Activated B cell treated with CpG ODN at 0.5 μM for 24 hours (primary cell): Measurements from ENCODE around the gene HDAC10. TPM values are rescaled to one million over a fixed set of nuclear protein-coding genes. Genes with fewer than 3 reads are reported as not detected.

Source experiments
- ATAC-seq: fragments of 200-7000 bp; cut with Tn5 transposase; one replicate; pipeline ENCODE4 v1.10.0; 2021; ENCODE audit warnings: low read depth, mild to moderate bottlenecking, moderate library complexity
- CTCF ChIA-PET: fragments of 350-600 bp; sonication (Branson Sonifier 250); formaldehyde crosslinking; loops from one replicate; lab custom pipeline; 2021; ENCODE audit warnings: antibody characterized with exemption; lab: Charles Lee
- POLR2A ChIA-PET: fragments of 350-600 bp; sonication (Branson Sonifier 250); formaldehyde crosslinking; loops from one replicate; lab custom pipeline; 2021; ENCODE audit warnings: antibody characterized with exemption; lab: Charles Lee
- DNase-seq: peaks from one replicate; pipeline ENCODE4 v3.0.0; 2022
- H3K27ac Mint-ChIP-seq: one replicate; pipeline ENCODE4 v1.8.0; 2020; ENCODE audit warnings: mixed read lengths
- H3K27me3 Mint-ChIP-seq: one replicate; pipeline ENCODE4 v1.8.0; 2021; ENCODE audit warnings: mixed read lengths
- H3K36me3 Mint-ChIP-seq: one replicate; pipeline ENCODE4 v1.8.0; 2021; ENCODE audit warnings: low read depth, mixed read lengths
- H3K4me1 Mint-ChIP-seq: one replicate; pipeline ENCODE4 v1.8.0; 2021; ENCODE audit warnings: mixed read lengths
- H3K4me3 Mint-ChIP-seq: one replicate; pipeline ENCODE4 v1.8.0; 2020; ENCODE audit warnings: mild to moderate bottlenecking, mixed read lengths
- H3K9me3 Mint-ChIP-seq: one replicate; pipeline ENCODE4 v1.8.0; 2020; ENCODE audit warnings: mixed read lengths
- CTCF ChIP-seq: fragments of 200-600 bp; IDR thresholded peaks from one replicate; pipeline ENCODE4 v1.8.0; 2022; ENCODE audit warnings: antibody characterized with exemption, mild to moderate bottlenecking
- intact Hi-C: fragments of 100-400 bp; cut with micrococcal nuclease; formaldehyde crosslinking; loops from one replicate; pipeline ENCODE4 v1.15.1; 2024
- total RNA-seq: library from RNA; stranded (reverse); gene quantifications from 2 replicates; pipeline ENCODE4 v1.2.3, GENCODE V29; 2022

Gene HDAC10
- total RNA-seq, 1 donor from 2014 or later = 68.2 TPM

- CTCF ChIA-PET = no interaction called here
- ATAC-seq = no peak
Measured at GRCh38 chr22:50269573-50269969, 18.5 kb upstream of the HDAC10 start.

GRCh38 chr22:50268655-50269113, 17.6 kb upstream of the HDAC10 start:
- Mint-ChIP-seq H3K4me3 (no peak overlapping the region), H3K9me3 (no peaks in the 10 kb centered on the region), H3K4me1 (peaks cover 17% of the 10 kb centered on the region), H3K27ac (no peak overlapping the region), H3K27me3 (no peaks in the 10 kb centered on the region), H3K36me3 (no peaks in the 10 kb centered on the region)
- DNase-seq (no peak), ATAC-seq (no peak)
- POLR2A ChIA-PET = interaction anchor here (0.6 to 0.9 kb wide), 2 partner anchors 17 to 90 kb away, joined by 3 read pairs; no protein-coding TSS in a partner anchor
- CTCF ChIA-PET = no interaction called here
- intact Hi-C loops = no loop called here
- TF ChIP-seq CTCF = no peak

More at GRCh38 chr22:50269573-50269969, 18.5 kb upstream of the HDAC10 start:
- H3K27ac Mint-ChIP-seq = no peak overlapping the region
- TF ChIP-seq CTCF = no peak
- H3K9me3 Mint-ChIP-seq = no peaks in the 10 kb centered on the region
- peaks cover 20% of the 10 kb centered on the region for H3K4me1 Mint-ChIP-seq
- no peak for DNase-seq
- peak overlapping the region; percentile 66 for H3K4me3 Mint-ChIP-seq
- intact Hi-C loops = no loop called here
- POLR2A ChIA-PET = interaction anchor here (1.0 kb wide), 1 partner anchor 24 kb away, joined by 4 read pairs; the partner anchor contains the start of gene TUBGCP6
- no peaks in the 10 kb centered on the region for H3K27me3 Mint-ChIP-seq
- H3K36me3 Mint-ChIP-seq = no peaks in the 10 kb centered on the region

- H3K27ac Mint-ChIP-seq = no peak overlapping the region
Measured at GRCh38 chr22:50267591-50268390, 16.7 kb upstream of the HDAC10 start.

GRCh38 chr22:50266994-50267393, 15.9 kb upstream of the HDAC10 start:
- intact Hi-C loops = no loop called here
- POLR2A ChIA-PET = interaction anchor here (1.7 kb wide), 1 partner anchor 16 kb away, joined by 6 read pairs; the partner anchor contains the start of gene HDAC10

More at GRCh38 chr22:50267591-50268390, 16.7 kb upstream of the HDAC10 start:
- no peaks in the 10 kb centered on the region for H3K36me3 Mint-ChIP-seq
- DNase-seq (no peak), ATAC-seq (peak; percentile 19)
- TF ChIP-seq CTCF = no peak
- H3K27me3 Mint-ChIP-seq = peaks cover 1% of the 10 kb centered on the region
- ChIA-PET CTCF (interaction anchor here (1.4 kb wide), 1 partner anchor 25 kb away, joined by 4 read pairs; no protein-coding TSS in a partner anchor), POLR2A (interaction anchor here (0.7 to 1.7 kb wide), 2 partner anchors 17 to 74 kb away, joined by 3 to 6 read pairs; partner anchors contain the start of gene HDAC10)
- intact Hi-C loops = no loop called here
- peaks cover 17% of the 10 kb centered on the region for H3K4me1 Mint-ChIP-seq
- H3K9me3 Mint-ChIP-seq = no peaks in the 10 kb centered on the region
- H3K4me3 Mint-ChIP-seq = no peak overlapping the region

More at GRCh38 chr22:50266994-50267393, 15.9 kb upstream of the HDAC10 start:
- Mint-ChIP-seq H3K27me3 (peaks cover 7% of the 10 kb centered on the region), H3K9me3 (no peaks in the 10 kb centered on the region), H3K36me3 (no peaks in the 10 kb centered on the region), H3K4me3 (no peak overlapping the region), H3K27ac (no peak overlapping the region), H3K4me1 (peaks cover 25% of the 10 kb centered on the region)
- no peak for ATAC-seq
- no peak for DNase-seq
- CTCF ChIA-PET = interaction anchor here (1.4 kb wide), 1 partner anchor 25 kb away, joined by 4 read pairs; no protein-coding TSS in a partner anchor
- no peak for TF ChIP-seq CTCF
